ENCODE results near the gene RAB18.

GRCh38 chr10:27535317-27535716 is 31.2 kb downstream of the RAB18 start:
- TF ChIP-seq CTCF (IDR thresholded peaks at IDR 0.05) (no peak), POLR2A (IDR thresholded peaks at IDR 0.05) (no peak)
